Measurements from ENCODE around the gene NT5DC3.

GRCh38 chr12:103840462-103840875, 565 bp downstream of the NT5DC3 start:
- TF ChIP-seq CTCF (IDR thresholded peaks at IDR 0.05; ENCODE audit: low read depth, low read length, missing input control) (no peak), MAX (IDR thresholded peaks at IDR 0.05) (no peak), ZBTB33 (IDR thresholded peaks at IDR 0.05) (no peak), SP1 (IDR thresholded peaks at IDR 0.05) (no peak), JUND (IDR thresholded peaks at IDR 0.05) (no peak), TAF1 (conservative IDR thresholded peaks at IDR 0.05) (no peak)
